Trophoblast cell (in vitro differentiated cells and primary cell): ENCODE results near the gene LGALS8.
"Not testable (repeated sequence)": the region's sequence is repeated elsewhere in the genome, so short reads cannot be mapped to it uniquely, and the experiment has no call there.

Source experiments
- DNase-seq, 2 donors: peaks; one replicate each; pipeline ENCODE4 v3.0.0-alpha.2; 2016
- H2AFZ ChIP-seq: 2 replicates; pipeline ENCODE4 v1.6.1; 2013; ENCODE audit warnings: low read length, moderate library complexity, mild to moderate bottlenecking; ENCODE audit not compliant: insufficient read depth, poor library complexity
- H2AK5ac ChIP-seq: 2 replicates; pipeline ENCODE4 v1.6.1; 2013; ENCODE audit warnings: mild to moderate bottlenecking, low read length
- H2BK120ac ChIP-seq: 2 replicates; pipeline ENCODE4 v1.6.1; 2013; ENCODE audit warnings: low read length, mild to moderate bottlenecking, moderate library complexity; ENCODE audit not compliant: insufficient read depth, poor library complexity
- H2BK12ac ChIP-seq: 2 replicates; pipeline ENCODE4 v1.6.1; 2013; ENCODE audit warnings: mild to moderate bottlenecking, low read length, moderate library complexity
- H2BK5ac ChIP-seq: 2 replicates; pipeline ENCODE4 v1.6.1; 2013; ENCODE audit warnings: low read length, low read depth, moderate library complexity, mild to moderate bottlenecking; ENCODE audit not compliant: poor library complexity
- H3K14ac ChIP-seq: 2 replicates; pipeline ENCODE4 v1.6.1; 2013; ENCODE audit warnings: mild to moderate bottlenecking, low read length
- H3K18ac ChIP-seq: 2 replicates; pipeline ENCODE4 v1.6.1; 2013; ENCODE audit warnings: mild to moderate bottlenecking, low read length
- H3K23ac ChIP-seq: 2 replicates; pipeline ENCODE4 v1.6.1; 2013; ENCODE audit warnings: low read length
- H3K27ac ChIP-seq: 2 replicates; pipeline ENCODE4 v1.5.1; 2013; ENCODE audit warnings: low read depth, mild to moderate bottlenecking, inconsistent platforms, low read length, moderate library complexity
- H3K27me3 ChIP-seq: 2 replicates; pipeline ENCODE4 v1.6.1; 2013; ENCODE audit warnings: inconsistent platforms, mild to moderate bottlenecking, low read length, moderate library complexity; ENCODE audit not compliant: insufficient read depth
- H3K36me3 ChIP-seq, 2 experiments: 1 replicate in 1 of 2; 2 replicates in 1 of 2; pipeline ENCODE4 v1.6.1; 2013; ENCODE audit warnings: low read length in 2 of 2, mild to moderate bottlenecking in 2 of 2, moderate library complexity in 1 of 2; ENCODE audit not compliant: insufficient read depth in 2 of 2, control insufficient read depth in 1 of 2
- H3K4ac ChIP-seq: 2 replicates; pipeline ENCODE4 v1.6.1; 2013; ENCODE audit warnings: low read depth, mild to moderate bottlenecking, low read length, moderate library complexity
- H3K4me1 ChIP-seq, 2 experiments: 1 replicate in 1 of 2; 2 replicates in 1 of 2; pipeline ENCODE4 v1.6.1; 2013; ENCODE audit warnings: low read length in 2 of 2, mild to moderate bottlenecking in 2 of 2, moderate library complexity in 1 of 2; ENCODE audit not compliant: insufficient read depth in 2 of 2, control insufficient read depth in 1 of 2
- H3K4me2 ChIP-seq: 2 replicates; pipeline ENCODE4 v1.6.1; 2013; ENCODE audit warnings: inconsistent platforms, mild to moderate bottlenecking, low read length, moderate library complexity
- H3K4me3 ChIP-seq: 2 replicates; pipeline ENCODE4 v1.5.1; 2013; ENCODE audit warnings: mild to moderate bottlenecking, low read depth, low read length, inconsistent platforms
- H3K79me1 ChIP-seq: one replicate; pipeline ENCODE4 v1.6.1; 2013; ENCODE audit warnings: low read length
- H3K79me2 ChIP-seq: 2 replicates; pipeline ENCODE4 v1.6.1; 2013; ENCODE audit warnings: low read length, mild to moderate bottlenecking; ENCODE audit not compliant: control insufficient read depth, insufficient read depth, poor library complexity
- H3K9ac ChIP-seq: 2 replicates; pipeline ENCODE4 v1.6.1; 2013; ENCODE audit warnings: mild to moderate bottlenecking, low read length
- H3K9me3 ChIP-seq: 2 replicates; pipeline ENCODE4 v1.6.1; 2013; ENCODE audit warnings: low read depth, mild to moderate bottlenecking, control low read depth, inconsistent platforms, low read length; ENCODE audit not compliant: insufficient read depth
- H4K12ac ChIP-seq: 2 replicates; pipeline ENCODE4 v1.6.1; 2013; ENCODE audit warnings: low read depth, mild to moderate bottlenecking, low read length, moderate library complexity
- H4K8ac ChIP-seq: 2 replicates; pipeline ENCODE4 v1.6.1; 2013; ENCODE audit warnings: low read depth, mild to moderate bottlenecking, low read length, moderate library complexity
- H4K91ac ChIP-seq: one replicate; pipeline ENCODE4 v1.6.1; 2013; ENCODE audit warnings: low read depth, mild to moderate bottlenecking, low read length, moderate library complexity
- WGBS: extraction: QIAGEN DNeasy Blood & Tissue Kit; methylation state at CpG from one replicate; pipeline ENCODE4 v1.1.7; 2013; ENCODE audit warnings: missing lambda C conversion rate; ENCODE audit not compliant: insufficient read length, insufficient coverage; ENCODE audit errors: extremely low coverage; 5-methylcytosine and 5-hydroxymethylcytosine counted together

The LGALS8 gene

DNA sequence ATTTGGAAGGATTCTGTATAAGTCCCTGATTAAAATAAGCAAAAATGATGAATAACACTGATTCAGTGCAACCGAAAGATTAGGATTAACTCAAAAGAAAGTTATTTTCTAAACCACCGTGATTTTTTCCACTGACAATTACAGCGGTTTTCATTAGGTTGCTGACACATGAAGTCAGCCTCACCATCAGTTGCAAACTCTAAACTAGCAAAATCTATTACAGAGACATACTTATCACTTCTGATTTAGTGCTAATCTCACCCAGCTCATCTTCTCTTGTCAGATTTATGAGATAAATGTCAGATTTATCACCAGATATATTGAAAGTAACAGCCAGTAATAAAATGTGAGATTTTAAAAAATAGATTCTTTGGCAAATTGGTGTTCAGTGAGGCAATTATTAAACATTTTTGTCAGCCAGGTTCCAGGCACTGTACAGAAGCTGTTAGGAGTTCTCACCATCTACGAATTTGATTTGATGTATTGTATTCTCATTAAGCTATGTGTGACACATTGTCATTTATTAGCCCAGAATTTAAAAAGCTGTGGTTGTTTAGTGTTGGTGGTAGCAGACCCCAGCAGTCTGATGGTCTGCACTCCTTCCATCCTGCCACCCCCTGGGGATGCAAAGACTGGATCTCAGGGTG, 37.3 kb upstream of the LGALS8 start:
- Histone ChIP-seq H4K91ac (no peak overlapping the region), H3K79me1 (no peaks in the 10 kb centered on the region), H2BK5ac (no peak overlapping the region), H4K12ac (no peak overlapping the region), H4K8ac (no peak overlapping the region), H3K27me3 (no peaks in the 10 kb centered on the region), H3K4me1 (no peaks in the 10 kb centered on the region), H3K36me3 (peaks cover 0 to 2% of the 10 kb centered on the region in 2 experiments), H3K4ac (no peak overlapping the region), H2BK12ac (no peak overlapping the region), H2AFZ (no peak overlapping the region), H3K27ac (no peak overlapping the region), H3K23ac (no peak overlapping the region), H3K4me3 (no peak overlapping the region), H3K18ac (no peak overlapping the region), H3K9me3 (no peaks in the 10 kb centered on the region), H2BK120ac (no peak overlapping the region), H3K79me2 (no peaks in the 10 kb centered on the region), H3K4me2 (no peak overlapping the region), H3K9ac (no peak overlapping the region), H2AK5ac (no peak overlapping the region), H3K14ac (no peak overlapping the region)
- DNase-seq: no peak
- WGBS: no CpG with 5 or more reads among the region's 4 CpGs

DNA sequence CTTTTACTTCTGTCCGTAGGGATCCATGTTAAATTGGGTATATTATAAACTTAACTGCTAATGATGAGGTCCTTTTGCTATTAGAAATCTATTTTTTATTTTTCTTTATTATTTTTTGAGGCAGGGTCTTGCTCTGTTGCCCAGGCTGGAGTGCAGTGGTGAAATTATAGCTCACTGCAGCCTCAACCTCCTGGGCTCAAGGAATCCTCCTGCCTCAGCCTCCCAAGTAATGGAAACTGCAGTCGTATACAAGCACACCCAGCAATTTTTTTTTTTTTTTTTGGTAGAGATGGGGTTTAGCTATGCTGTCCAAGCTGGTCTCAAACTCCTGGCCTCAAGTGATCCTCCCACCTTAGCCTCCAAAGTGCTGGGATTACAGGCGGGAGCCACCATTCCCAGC, 34.6 kb upstream of the LGALS8 start:
- not testable (repeated sequence) for H3K4me1 ChIP-seq, H3K4ac ChIP-seq, H3K9ac ChIP-seq, H3K27me3 ChIP-seq, H2AFZ ChIP-seq, H4K12ac ChIP-seq, H3K4me2 ChIP-seq, H3K36me3 ChIP-seq, H2BK12ac ChIP-seq, H3K79me1 ChIP-seq, H2BK5ac ChIP-seq, H3K79me2 ChIP-seq, H3K9me3 ChIP-seq, H3K4me3 ChIP-seq, H2BK120ac ChIP-seq, H4K91ac ChIP-seq, H2AK5ac ChIP-seq, H3K14ac ChIP-seq, H3K27ac ChIP-seq, DNase-seq, H3K18ac ChIP-seq, H3K23ac ChIP-seq, H4K8ac ChIP-seq
- no CpG with 5 or more reads among the region's 3 CpGs for WGBS

DNA sequence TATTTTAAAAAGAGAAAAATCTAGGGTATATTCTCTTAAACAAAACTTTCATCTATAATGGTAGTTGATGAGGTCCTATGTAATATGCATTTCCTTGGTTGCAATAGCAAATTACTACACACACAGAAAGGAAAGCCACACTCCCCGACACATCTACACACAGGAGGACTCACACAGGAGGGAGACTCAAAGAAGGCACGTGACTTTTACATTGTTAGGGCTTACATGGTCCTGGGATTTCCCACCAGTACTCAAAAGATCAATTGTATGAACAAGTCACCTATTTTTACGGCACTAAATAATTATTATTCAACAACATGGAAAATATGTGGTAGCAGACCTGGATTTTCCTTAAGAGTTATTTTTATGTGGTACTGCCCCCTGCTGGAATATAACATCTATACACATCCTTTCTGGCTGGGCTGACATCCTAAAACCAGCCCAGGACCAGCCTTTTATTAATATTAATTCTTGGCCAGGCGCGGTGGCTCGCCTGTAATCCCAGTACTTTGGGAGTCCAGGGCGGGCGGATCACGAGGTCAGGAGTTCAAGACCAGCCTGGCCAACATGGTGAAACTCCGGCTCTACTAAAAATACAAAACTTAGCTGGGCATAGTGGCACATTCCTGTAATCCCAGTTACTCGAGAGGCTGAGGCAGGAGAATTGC, 33.9 kb upstream of the LGALS8 start:
- Histone ChIP-seq H3K23ac (no peak overlapping the region), H2BK120ac (no peak overlapping the region), H2AFZ (no peak overlapping the region), H4K91ac (no peak overlapping the region), H3K27ac (no peak overlapping the region), H3K36me3 (no peaks in the 10 kb centered on the region), H3K9ac (no peak overlapping the region), H3K9me3 (peaks cover 2% of the 10 kb centered on the region), H3K4me2 (no peak overlapping the region), H2AK5ac (no peak overlapping the region), H4K8ac (no peak overlapping the region), H3K79me2 (no peaks in the 10 kb centered on the region), H3K4me1 (no peaks in the 10 kb centered on the region), H3K14ac (no peak overlapping the region), H3K18ac (no peak overlapping the region), H3K27me3 (no peaks in the 10 kb centered on the region), H2BK12ac (no peak overlapping the region), H3K4ac (no peak overlapping the region), H4K12ac (no peak overlapping the region), H3K79me1 (no peaks in the 10 kb centered on the region), H2BK5ac (no peak overlapping the region), H3K4me3 (no peak overlapping the region)
- WGBS: no CpG with 5 or more reads among the region's 11 CpGs
- DNase-seq: peak in 1 of 2 donors; percentile 78

DNA sequence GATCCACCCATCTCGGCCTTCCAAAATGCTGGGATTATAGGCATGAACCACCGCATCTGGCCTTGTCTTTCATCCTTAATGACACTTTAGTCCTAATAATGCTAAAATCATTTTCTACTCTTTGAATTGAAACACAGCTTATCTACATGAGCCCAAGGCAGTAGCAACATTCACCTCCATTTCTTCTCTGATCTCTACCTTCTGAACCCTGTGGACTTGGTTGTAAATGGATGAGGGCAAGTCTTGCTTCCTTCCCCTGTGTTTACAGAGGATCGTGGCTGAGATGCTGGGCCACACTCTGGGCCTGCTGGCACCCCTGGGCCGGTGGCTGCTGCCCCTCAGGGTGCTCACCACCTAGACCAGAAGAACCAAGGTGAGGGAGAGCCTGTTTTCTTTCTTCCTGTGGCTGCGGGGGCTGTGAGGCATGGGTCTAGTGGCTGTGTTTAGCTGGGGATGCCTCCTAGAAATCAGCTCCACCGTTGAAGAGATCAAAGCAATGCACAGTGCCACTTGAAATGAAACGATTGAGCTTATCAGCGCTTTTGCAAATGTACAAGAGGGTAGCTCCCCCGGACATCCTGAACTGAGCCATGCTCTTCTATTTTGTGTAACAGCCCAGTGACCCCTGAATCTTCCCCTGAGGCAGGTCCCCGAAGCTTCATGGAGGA, 32.2 kb upstream of the LGALS8 start:
- Histone ChIP-seq H2BK5ac (no peak overlapping the region), H2BK12ac (no peak overlapping the region), H4K8ac (no peak overlapping the region), H2AK5ac (no peak overlapping the region), H3K4me2 (no peak overlapping the region), H3K27ac (no peak overlapping the region), H3K4me3 (no peak overlapping the region), H3K4ac (no peak overlapping the region), H3K14ac (no peak overlapping the region), H3K79me2 (no peaks in the 10 kb centered on the region), H3K9ac (no peak overlapping the region), H3K27me3 (no peaks in the 10 kb centered on the region), H3K4me1 (no peaks in the 10 kb centered on the region), H3K79me1 (no peaks in the 10 kb centered on the region), H3K9me3 (peaks cover 2% of the 10 kb centered on the region), H3K18ac (no peak overlapping the region), H2BK120ac (no peak overlapping the region), H4K12ac (no peak overlapping the region), H3K23ac (no peak overlapping the region), H4K91ac (no peak overlapping the region), H2AFZ (no peak overlapping the region), H3K36me3 (no peaks in the 10 kb centered on the region)
- no CpG with 5 or more reads among the region's 10 CpGs for WGBS
- DNase-seq: no peak
